ENCODE data around the gene RPTOR. TPM values are rescaled to one million over a fixed set of nuclear protein-coding genes. Genes with fewer than 3 reads are reported as not detected.

Gene RPTOR
- polyA plus RNA-seq, 1 donor from 2014 or later = 8.0 TPM

- Histone ChIP-seq H4K20me1 (ENCODE audit: insufficient read depth) (no peaks in the 10 kb centered on the region), H3K4me2 (ENCODE audit: low read length) (peak overlapping the region; percentile 13), H3K4me3 (ENCODE audit: low read length) (peak overlapping the region; percentile 53), H2AFZ (ENCODE audit: low read depth, low read length) (peak overlapping the region; percentile 29), H3F3A (ENCODE audit: insufficient read depth, low read length, poor library complexity, severe bottlenecking) (no peaks in the 10 kb centered on the region), H3K27ac (ENCODE audit: low read length) (peak overlapping the region; percentile 85), H3K27me3 (ENCODE audit: insufficient read depth, low read depth, low read length) (no peaks in the 10 kb centered on the region), H3K79me2 (replicated peaks; ENCODE audit: insufficient read depth, low read length) (no peaks in the 10 kb centered on the region), H3K9me3 (ENCODE audit: low read length) (no peaks in the 10 kb centered on the region), H3K9me2 (ENCODE audit: insufficient read depth, low read length) (no peaks in the 10 kb centered on the region), H3K36me3 (ENCODE audit: insufficient read depth, low read length) (no peaks in the 10 kb centered on the region), H3K9ac (ENCODE audit: low read length) (peak overlapping the region; percentile 60)
- no peak for TF ChIP-seq SMC3 (conservative IDR thresholded peaks at IDR 0.05; ENCODE audit: poor library complexity)
- TF ChIP-seq RAD21 (conservative IDR thresholded peaks at IDR 0.05) = peak; percentile 16
- no peak for TF ChIP-seq MXI1 (conservative IDR thresholded peaks at IDR 0.05; ENCODE audit: poor library complexity, severe bottlenecking)
- TF ChIP-seq POLR2AphosphoS5 (IDR thresholded peaks at IDR 0.05) = peak; percentile 29
- TF ChIP-seq EP300 (conservative IDR thresholded peaks at IDR 0.05; ENCODE audit: poor library complexity, severe bottlenecking) = peak; percentile 56
These were observed 246.5 kb downstream of the RPTOR start for GRCh38 chr17:80790981-80791742.

DNA sequence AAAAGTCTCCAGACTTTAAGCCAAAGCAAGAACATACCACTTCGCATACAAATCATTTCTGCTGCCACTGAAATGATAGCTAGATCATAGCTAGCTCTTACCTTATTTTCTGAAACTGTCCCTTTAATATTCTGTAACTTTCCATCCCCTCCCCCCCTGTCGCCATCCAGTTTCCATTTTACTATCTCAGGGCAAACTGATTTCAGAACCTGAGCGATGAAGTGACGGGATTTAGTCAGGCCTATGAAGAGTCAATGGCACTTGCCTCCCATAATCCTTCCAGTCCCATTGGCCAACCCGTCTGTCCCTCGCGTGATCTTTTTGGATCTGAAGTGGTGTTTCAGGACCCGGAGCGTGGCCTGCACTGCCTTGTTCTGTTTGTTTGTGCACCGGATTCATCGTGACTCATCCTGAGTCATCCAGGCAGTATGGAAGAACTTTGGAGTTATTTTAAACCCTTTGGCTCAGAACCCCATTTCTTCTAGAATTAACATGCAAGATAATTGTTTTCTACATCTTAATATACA lies 247.2 kb downstream of the RPTOR start:
- Histone ChIP-seq H3F3A (ENCODE audit: insufficient read depth, low read length, poor library complexity, severe bottlenecking) (no peaks in the 10 kb centered on the region), H3K9ac (ENCODE audit: low read length) (peak overlapping the region; percentile 60), H3K9me2 (ENCODE audit: insufficient read depth, low read length) (no peaks in the 10 kb centered on the region), H3K36me3 (ENCODE audit: insufficient read depth, low read length) (no peaks in the 10 kb centered on the region), H3K4me3 (ENCODE audit: low read length) (peak overlapping the region; percentile 53), H3K27ac (ENCODE audit: low read length) (peak overlapping the region; percentile 85), H3K79me2 (replicated peaks; ENCODE audit: insufficient read depth, low read length) (no peaks in the 10 kb centered on the region), H2AFZ (ENCODE audit: low read depth, low read length) (peak overlapping the region; percentile 29), H3K9me3 (ENCODE audit: low read length) (no peaks in the 10 kb centered on the region), H3K27me3 (ENCODE audit: insufficient read depth, low read depth, low read length) (no peaks in the 10 kb centered on the region), H3K4me2 (ENCODE audit: low read length) (peak overlapping the region; percentile 13), H4K20me1 (ENCODE audit: insufficient read depth) (no peaks in the 10 kb centered on the region)
- TF ChIP-seq MXI1 (conservative IDR thresholded peaks at IDR 0.05; ENCODE audit: poor library complexity, severe bottlenecking) (no peak), POLR2AphosphoS5 (IDR thresholded peaks at IDR 0.05) (no peak), EZH2 (IDR thresholded peaks at IDR 0.05; ENCODE audit: borderline replicate concordance, insufficient read depth, low read length, poor library complexity, severe bottlenecking) (no peak), TAF1 (IDR thresholded peaks at IDR 0.05; ENCODE audit: low read depth) (no peak), EP300 (conservative IDR thresholded peaks at IDR 0.05; ENCODE audit: poor library complexity, severe bottlenecking) (no peak), RAD21 (conservative IDR thresholded peaks at IDR 0.05) (no peak), CTCF (IDR thresholded peaks at IDR 0.05; ENCODE audit: poor library complexity, severe bottlenecking) (no peak), SMC3 (conservative IDR thresholded peaks at IDR 0.05; ENCODE audit: poor library complexity) (no peak)
- TF ChIP-seq, protein P1, sequence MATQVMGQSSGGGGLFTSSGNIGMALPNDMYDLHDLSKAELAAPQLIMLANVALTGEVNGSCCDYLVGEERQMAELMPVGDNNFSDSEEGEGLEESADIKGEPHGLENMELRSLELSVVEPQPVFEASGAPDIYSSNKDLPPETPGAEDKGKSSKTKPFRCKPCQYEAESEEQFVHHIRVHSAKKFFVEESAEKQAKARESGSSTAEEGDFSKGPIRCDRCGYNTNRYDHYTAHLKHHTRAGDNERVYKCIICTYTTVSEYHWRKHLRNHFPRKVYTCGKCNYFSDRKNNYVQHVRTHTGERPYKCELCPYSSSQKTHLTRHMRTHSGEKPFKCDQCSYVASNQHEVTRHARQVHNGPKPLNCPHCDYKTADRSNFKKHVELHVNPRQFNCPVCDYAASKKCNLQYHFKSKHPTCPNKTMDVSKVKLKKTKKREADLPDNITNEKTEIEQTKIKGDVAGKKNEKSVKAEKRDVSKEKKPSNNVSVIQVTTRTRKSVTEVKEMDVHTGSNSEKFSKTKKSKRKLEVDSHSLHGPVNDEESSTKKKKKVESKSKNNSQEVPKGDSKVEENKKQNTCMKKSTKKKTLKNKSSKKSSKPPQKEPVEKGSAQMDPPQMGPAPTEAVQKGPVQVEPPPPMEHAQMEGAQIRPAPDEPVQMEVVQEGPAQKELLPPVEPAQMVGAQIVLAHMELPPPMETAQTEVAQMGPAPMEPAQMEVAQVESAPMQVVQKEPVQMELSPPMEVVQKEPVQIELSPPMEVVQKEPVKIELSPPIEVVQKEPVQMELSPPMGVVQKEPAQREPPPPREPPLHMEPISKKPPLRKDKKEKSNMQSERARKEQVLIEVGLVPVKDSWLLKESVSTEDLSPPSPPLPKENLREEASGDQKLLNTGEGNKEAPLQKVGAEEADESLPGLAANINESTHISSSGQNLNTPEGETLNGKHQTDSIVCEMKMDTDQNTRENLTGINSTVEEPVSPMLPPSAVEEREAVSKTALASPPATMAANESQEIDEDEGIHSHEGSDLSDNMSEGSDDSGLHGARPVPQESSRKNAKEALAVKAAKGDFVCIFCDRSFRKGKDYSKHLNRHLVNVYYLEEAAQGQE (IDR thresholded peaks at IDR 0.05; ENCODE audit: borderline replicate concordance) = no peak
